Measurements from ENCODE around the gene CPNE4. TPM values are rescaled to one million over a fixed set of nuclear protein-coding genes. Genes with fewer than 3 reads are reported as not detected.

Gene CPNE4
- total RNA-seq, 4 donors from 2014 or later: 0.53 to 2.1 TPM; not detected in 2

GRCh38 chr3:131636266-131636775 lies 398.5 kb downstream of the CPNE4 start:
- no peaks in the 10 kb centered on the region for H3K4me1 ChIP-seq
- no peaks in the 10 kb centered on the region for H3K9me3 ChIP-seq
- H3K36me3 ChIP-seq: no peaks in the 10 kb centered on the region
- no peak overlapping the region for H3K27ac ChIP-seq
- DNase-seq: no peak
- H3K4me3 ChIP-seq: no peak overlapping the region
- H3K27me3 ChIP-seq: no peaks in the 10 kb centered on the region
- TF ChIP-seq POLR2A (IDR thresholded peaks at IDR 0.05) (no peak), CTCF (IDR thresholded peaks at IDR 0.05) (no peak)

DNA sequence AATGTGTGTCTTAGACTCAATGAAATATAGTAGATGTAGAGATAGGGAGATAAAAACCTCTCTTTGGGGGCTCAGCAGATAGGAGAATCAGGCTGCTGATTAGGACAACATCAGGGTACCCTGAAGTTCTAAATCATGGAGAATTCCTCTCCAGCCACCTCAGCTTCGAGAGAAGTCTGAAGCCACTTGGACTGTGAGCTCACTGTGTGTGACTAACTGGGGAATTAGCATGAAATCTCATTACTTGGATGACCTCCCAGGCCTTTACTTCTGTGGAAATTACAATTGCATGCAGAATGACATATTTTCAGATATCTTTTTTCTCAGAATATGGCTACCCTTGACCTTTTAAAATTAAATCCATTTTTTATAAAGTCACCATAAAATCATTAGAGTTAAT lies 404.0 kb downstream of the CPNE4 start:
- Histone ChIP-seq H3K4me1 (no peaks in the 10 kb centered on the region), H3K36me3 (no peaks in the 10 kb centered on the region), H3K27me3 (no peaks in the 10 kb centered on the region), H3K9me3 (no peaks in the 10 kb centered on the region), H3K27ac (no peak overlapping the region), H3K4me3 (no peak overlapping the region)
- no peak for DNase-seq
- TF ChIP-seq POLR2A (IDR thresholded peaks at IDR 0.05): no peak
- no peak for TF ChIP-seq CTCF (IDR thresholded peaks at IDR 0.05)

DNA sequence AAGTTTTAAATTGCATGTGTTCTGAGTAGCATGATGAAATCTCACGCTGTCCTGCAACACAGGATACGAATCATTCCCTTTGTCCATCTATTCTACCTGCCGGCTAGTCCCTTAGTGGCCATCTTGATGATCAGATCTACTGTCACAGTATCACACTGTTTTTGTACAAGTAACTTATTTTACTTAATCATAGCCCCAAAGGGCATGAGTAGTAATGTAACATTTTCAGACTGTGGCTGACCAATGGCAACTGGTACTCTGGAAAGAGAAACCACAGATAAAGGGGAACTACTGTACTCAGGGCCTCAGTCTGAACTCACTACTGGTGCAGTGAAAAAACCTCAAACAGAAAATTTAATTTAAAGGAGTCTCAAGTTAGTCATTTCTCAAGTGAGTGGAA lies 404.7 kb downstream of the CPNE4 start:
- DNase-seq: no peak
- TF ChIP-seq CTCF (IDR thresholded peaks at IDR 0.05) (no peak), POLR2A (IDR thresholded peaks at IDR 0.05) (no peak)

GRCh38 chr3:131623431-131623830 lies 411.4 kb downstream of the CPNE4 start:
- no peaks in the 10 kb centered on the region for H3K36me3 ChIP-seq
- no peak overlapping the region for H3K4me3 ChIP-seq
- no peaks in the 10 kb centered on the region for H3K27me3 ChIP-seq
- no peaks in the 10 kb centered on the region for H3K9me3 ChIP-seq
- H3K27ac ChIP-seq: no peak overlapping the region
- H3K4me1 ChIP-seq: no peaks in the 10 kb centered on the region
- no peak for DNase-seq
- TF ChIP-seq POLR2A (IDR thresholded peaks at IDR 0.05) (no peak), CTCF (IDR thresholded peaks at IDR 0.05) (no peak)

More for the DNA sequence above, 404.7 kb downstream of the CPNE4 start:
- Histone ChIP-seq H3K36me3 (no peaks in the 10 kb centered on the region), H3K27me3 (no peaks in the 10 kb centered on the region), H3K4me1 (no peaks in the 10 kb centered on the region), H3K9me3 (no peaks in the 10 kb centered on the region), H3K4me3 (no peak overlapping the region), H3K27ac (no peak overlapping the region)

GRCh38 chr3:131622726-131623125 lies 412.1 kb downstream of the CPNE4 start:
- TF ChIP-seq CTCF (IDR thresholded peaks at IDR 0.05): no peak
- TF ChIP-seq POLR2A (IDR thresholded peaks at IDR 0.05): no peak
- no peaks in the 10 kb centered on the region for H3K4me1 ChIP-seq
- H3K9me3 ChIP-seq: no peaks in the 10 kb centered on the region
- DNase-seq: no peak
- H3K36me3 ChIP-seq: no peaks in the 10 kb centered on the region
- H3K4me3 ChIP-seq: no peak overlapping the region
- H3K27ac ChIP-seq: no peak overlapping the region
- H3K27me3 ChIP-seq: no peaks in the 10 kb centered on the region

GRCh38 chr3:131620977-131621376 lies 413.8 kb downstream of the CPNE4 start:
- no peak for TF ChIP-seq POLR2A (IDR thresholded peaks at IDR 0.05)
- TF ChIP-seq CTCF (IDR thresholded peaks at IDR 0.05): no peak
- no peaks in the 10 kb centered on the region for H3K9me3 ChIP-seq
- no peaks in the 10 kb centered on the region for H3K36me3 ChIP-seq
- DNase-seq: no peak
- H3K4me1 ChIP-seq: no peaks in the 10 kb centered on the region
- no peak overlapping the region for H3K4me3 ChIP-seq
- no peaks in the 10 kb centered on the region for H3K27me3 ChIP-seq
- H3K27ac ChIP-seq: no peak overlapping the region
